ENCODE results near the gene ADAM22.

DNA sequence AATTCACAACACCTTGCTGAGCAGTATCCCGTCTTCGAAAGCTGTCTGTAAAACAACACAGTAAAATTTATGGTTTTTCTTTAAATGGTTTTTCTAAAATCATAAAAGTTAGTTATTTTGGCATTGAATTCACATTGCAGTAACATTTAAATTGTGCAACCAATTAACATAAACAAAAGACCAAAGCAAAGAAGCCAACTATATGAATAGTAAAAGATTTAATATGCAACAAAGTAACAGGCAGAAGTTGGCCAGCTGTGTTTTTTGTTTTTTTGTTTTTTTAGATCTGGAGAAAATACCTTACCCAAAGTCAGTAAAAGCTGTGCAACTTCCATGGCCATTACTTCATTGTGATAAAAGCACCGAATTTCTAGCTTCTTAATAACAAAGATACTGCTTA lies 274.5 kb downstream of the ADAM22 start:
- TF ChIP-seq, protein P1, sequence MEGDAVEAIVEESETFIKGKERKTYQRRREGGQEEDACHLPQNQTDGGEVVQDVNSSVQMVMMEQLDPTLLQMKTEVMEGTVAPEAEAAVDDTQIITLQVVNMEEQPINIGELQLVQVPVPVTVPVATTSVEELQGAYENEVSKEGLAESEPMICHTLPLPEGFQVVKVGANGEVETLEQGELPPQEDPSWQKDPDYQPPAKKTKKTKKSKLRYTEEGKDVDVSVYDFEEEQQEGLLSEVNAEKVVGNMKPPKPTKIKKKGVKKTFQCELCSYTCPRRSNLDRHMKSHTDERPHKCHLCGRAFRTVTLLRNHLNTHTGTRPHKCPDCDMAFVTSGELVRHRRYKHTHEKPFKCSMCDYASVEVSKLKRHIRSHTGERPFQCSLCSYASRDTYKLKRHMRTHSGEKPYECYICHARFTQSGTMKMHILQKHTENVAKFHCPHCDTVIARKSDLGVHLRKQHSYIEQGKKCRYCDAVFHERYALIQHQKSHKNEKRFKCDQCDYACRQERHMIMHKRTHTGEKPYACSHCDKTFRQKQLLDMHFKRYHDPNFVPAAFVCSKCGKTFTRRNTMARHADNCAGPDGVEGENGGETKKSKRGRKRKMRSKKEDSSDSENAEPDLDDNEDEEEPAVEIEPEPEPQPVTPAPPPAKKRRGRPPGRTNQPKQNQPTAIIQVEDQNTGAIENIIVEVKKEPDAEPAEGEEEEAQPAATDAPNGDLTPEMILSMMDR (IDR thresholded peaks at IDR 0.05) = no peak
- TF ChIP-seq POLR2A (IDR thresholded peaks at IDR 0.05) = no peak
